KMS-11 (cell line): ENCODE measurements around the gene SPATS2.

Experiments used
- H2AFZ ChIP-seq: fragments of 200-600 bp; sonication (generic); 2 replicates; pipeline ENCODE4 v1.6.1; 2016; ENCODE audit warnings: antibody characterized with exemption, mixed run types, low read depth
- H3K27ac ChIP-seq: fragments of 200-600 bp; sonication (generic); 2 replicates; pipeline ENCODE4 v1.6.1; 2016; ENCODE audit warnings: mild to moderate bottlenecking, mixed run types
- H3K27me3 ChIP-seq: fragments of 200-600 bp; sonication (generic); 2 replicates; pipeline ENCODE4 v1.6.1; 2017; ENCODE audit warnings: mild to moderate bottlenecking, low read depth, mixed run types, moderate library complexity; ENCODE audit not compliant: insufficient read depth
- H3K36me3 ChIP-seq: fragments of 200-600 bp; sonication (generic); 2 replicates; pipeline ENCODE4 v1.6.1; 2017; ENCODE audit warnings: mild to moderate bottlenecking, mixed run types; ENCODE audit not compliant: insufficient read depth
- H3K4me1 ChIP-seq: fragments of 200-600 bp; sonication (generic); 2 replicates; pipeline ENCODE4 v1.6.1; 2016; ENCODE audit warnings: mild to moderate bottlenecking, low read depth, mixed run types; ENCODE audit not compliant: poor library complexity, severe bottlenecking
- H3K4me2 ChIP-seq: fragments of 200-600 bp; sonication (generic); 2 replicates; pipeline ENCODE4 v1.7.0; 2016; ENCODE audit warnings: mild to moderate bottlenecking, mixed run types
- H3K4me3 ChIP-seq: fragments of 200-600 bp; sonication (generic); IDR thresholded peaks from 2 replicates; pipeline ENCODE4 v1.6.1; 2017; ENCODE audit warnings: low read depth, low read length, mixed read lengths; ENCODE audit not compliant: insufficient read depth
- H3K79me2 ChIP-seq: fragments of 200-600 bp; sonication (generic); 2 replicates; pipeline ENCODE4 v1.6.1; 2016; ENCODE audit warnings: low read depth, mixed run types; ENCODE audit not compliant: insufficient read depth
- H3K9ac ChIP-seq: fragments of 200-600 bp; sonication (generic); 2 replicates; pipeline ENCODE4 v1.6.1; 2016; ENCODE audit warnings: mild to moderate bottlenecking, mixed run types
- H4K20me1 ChIP-seq: fragments of 200-600 bp; sonication (generic); 2 replicates; pipeline ENCODE4 v1.6.1; 2016; ENCODE audit warnings: mild to moderate bottlenecking, mixed run types; ENCODE audit not compliant: insufficient read depth
- TF ChIP-seq, protein P1 (sequence below): fragments of 200-600 bp; sonication (generic); conservative IDR thresholded peaks from 2 replicates; pipeline ENCODE4 v1.6.1; 2017; ENCODE audit warnings: low read depth, mild to moderate bottlenecking, antibody characterized with exemption, low read length, moderate library complexity, mixed read lengths

Gene SPATS2

DNA sequence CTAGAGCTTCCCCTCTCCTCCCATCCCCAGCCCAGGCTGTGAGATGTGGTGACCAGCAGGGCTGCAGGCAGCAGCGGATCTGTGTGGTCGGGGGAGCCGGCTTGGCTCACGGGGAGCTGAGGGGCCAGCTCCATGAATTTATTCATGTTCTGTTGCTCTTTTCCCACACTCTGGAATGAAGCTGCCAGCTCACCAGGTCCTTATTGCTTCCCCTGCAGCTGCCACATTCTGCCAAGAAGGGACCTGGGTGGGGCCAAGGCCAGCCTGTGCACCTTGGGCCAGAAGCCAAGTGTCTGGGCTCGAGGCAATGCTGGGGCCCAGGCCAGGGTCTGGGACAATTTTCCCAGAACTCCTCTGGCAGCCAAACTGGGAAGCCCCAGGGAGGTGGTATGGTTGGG is 27.8 kb upstream of the SPATS2 start:
- Histone ChIP-seq H3K36me3 (no peaks in the 10 kb centered on the region), H3K4me2 (no peak overlapping the region), H4K20me1 (no peaks in the 10 kb centered on the region), H3K9ac (no peak overlapping the region), H3K79me2 (no peaks in the 10 kb centered on the region), H3K4me3 (no peak overlapping the region), H3K4me1 (peaks cover 15% of the 10 kb centered on the region), H2AFZ (no peak overlapping the region), H3K27ac (no peak overlapping the region), H3K27me3 (peaks cover 28% of the 10 kb centered on the region)
- TF ChIP-seq, protein P1, sequence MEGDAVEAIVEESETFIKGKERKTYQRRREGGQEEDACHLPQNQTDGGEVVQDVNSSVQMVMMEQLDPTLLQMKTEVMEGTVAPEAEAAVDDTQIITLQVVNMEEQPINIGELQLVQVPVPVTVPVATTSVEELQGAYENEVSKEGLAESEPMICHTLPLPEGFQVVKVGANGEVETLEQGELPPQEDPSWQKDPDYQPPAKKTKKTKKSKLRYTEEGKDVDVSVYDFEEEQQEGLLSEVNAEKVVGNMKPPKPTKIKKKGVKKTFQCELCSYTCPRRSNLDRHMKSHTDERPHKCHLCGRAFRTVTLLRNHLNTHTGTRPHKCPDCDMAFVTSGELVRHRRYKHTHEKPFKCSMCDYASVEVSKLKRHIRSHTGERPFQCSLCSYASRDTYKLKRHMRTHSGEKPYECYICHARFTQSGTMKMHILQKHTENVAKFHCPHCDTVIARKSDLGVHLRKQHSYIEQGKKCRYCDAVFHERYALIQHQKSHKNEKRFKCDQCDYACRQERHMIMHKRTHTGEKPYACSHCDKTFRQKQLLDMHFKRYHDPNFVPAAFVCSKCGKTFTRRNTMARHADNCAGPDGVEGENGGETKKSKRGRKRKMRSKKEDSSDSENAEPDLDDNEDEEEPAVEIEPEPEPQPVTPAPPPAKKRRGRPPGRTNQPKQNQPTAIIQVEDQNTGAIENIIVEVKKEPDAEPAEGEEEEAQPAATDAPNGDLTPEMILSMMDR = no peak

DNA sequence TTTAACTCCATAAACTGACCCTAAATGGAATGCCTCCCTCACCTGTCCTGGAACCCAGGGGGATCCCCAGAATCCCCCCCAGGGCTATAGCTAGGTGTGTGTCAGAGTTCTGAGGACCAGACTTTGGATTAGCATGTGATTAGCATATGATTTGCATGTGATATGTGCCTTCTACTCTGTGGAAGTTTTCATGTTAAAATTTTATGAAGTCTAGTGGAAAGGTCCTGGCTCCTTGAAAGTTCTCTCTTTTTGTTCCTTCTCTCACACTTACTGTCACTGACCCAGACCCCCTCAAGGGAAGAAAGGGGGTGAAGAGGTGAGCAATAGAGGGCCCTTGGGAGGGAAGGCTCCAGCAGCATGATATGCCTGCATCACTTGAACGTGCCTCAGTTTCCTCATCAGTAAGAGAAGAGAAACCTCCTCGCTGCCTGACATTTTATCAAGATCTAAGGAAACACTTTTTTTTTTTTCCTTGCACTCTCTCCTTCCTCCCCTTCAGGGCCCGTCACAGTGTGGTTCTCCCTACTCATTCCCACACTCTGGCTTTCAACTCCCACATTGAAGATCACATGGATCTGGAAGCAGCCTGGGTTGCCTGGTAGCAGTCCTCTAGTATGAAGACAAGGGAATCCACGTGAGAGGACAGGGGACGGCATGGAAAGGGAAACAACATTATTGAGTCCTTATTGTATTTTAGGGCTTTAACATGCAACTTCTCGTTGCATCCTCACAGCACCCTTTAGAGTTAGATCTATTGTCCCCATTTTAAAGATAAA is 27.0 kb upstream of the SPATS2 start:
- TF ChIP-seq, protein P1 = no peak
- Histone ChIP-seq H4K20me1 (no peaks in the 10 kb centered on the region), H3K27me3 (peaks cover 35% of the 10 kb centered on the region)

DNA sequence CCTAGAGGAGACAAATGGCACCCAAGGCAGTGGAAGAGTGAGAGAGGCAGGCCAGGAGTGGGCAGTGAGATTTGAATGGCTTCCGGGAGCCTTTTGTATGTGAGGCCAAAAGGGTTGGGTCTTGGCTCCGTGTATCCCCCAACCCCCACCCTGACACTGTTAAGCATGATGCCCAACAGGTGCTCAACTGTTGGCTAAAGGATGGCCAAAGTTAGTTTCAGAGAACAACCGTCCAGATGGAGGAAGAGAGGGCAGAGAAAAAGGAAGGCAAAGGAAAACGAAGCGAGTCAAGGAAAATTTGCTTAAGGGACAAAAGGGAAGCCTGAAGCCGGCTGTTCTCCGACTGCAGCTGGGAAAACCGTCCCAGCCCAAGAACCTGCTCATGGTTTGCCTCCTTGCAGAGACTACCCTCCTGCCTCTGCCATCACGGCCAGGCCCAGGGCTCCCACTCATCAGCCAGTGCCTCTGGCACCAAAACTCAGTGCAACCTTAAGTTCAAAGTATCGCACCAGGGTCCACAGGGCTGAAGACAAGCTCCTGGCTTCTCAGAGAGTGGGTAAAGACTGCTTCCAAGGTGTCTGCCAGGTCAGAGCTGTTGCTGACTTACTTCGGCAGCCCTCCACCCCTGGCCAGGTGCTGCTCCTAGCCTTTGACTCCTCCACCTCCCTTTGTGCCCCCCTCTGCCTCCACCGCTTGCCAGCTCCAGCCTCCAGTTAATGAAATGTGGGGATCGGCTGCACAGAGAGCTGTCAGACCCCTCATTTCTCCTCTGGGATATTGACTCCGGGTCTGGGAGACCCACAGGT is 26.1 kb upstream of the SPATS2 start:
- Histone ChIP-seq H3K9ac (no peak overlapping the region), H3K4me2 (no peak overlapping the region; the same call in 1 of the 2 replicates), H3K27me3 (peaks cover 43% of the 10 kb centered on the region), H3K27ac (no peak overlapping the region), H2AFZ (no peak overlapping the region), H3K4me3 (no peak overlapping the region), H4K20me1 (no peaks in the 10 kb centered on the region), H3K4me1 (peaks cover 23% of the 10 kb centered on the region), H3K36me3 (no peaks in the 10 kb centered on the region), H3K79me2 (no peaks in the 10 kb centered on the region)
- TF ChIP-seq, protein P1 = no peak

More for the DNA sequence above, 27.0 kb upstream of the SPATS2 start:
- H3K27ac ChIP-seq = no peak overlapping the region
- H3K4me2 ChIP-seq = no peak overlapping the region
- no peak overlapping the region for H2AFZ ChIP-seq
- no peaks in the 10 kb centered on the region for H3K79me2 ChIP-seq
- no peaks in the 10 kb centered on the region for H3K36me3 ChIP-seq
- H3K9ac ChIP-seq = no peak overlapping the region
- H3K4me1 ChIP-seq = peaks cover 15% of the 10 kb centered on the region
- no peak overlapping the region for H3K4me3 ChIP-seq

DNA sequence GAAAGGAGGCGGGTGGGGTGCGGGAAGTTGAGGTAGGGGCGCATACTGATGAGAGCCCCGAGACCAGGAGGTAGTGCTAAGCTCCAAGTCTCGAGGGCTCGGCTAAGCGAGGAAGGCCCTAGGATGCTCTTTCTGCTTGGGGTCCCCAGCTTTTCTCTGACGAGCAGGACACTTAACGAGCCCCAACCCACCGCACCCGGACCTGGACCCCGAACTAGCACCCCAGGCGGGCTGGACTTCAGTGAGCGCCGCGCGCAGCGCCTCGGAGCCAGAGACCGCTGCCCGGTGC is 25.5 kb upstream of the SPATS2 start:
- H3K9ac ChIP-seq = no peak overlapping the region
- no peak overlapping the region for H3K4me3 ChIP-seq
- H3K4me2 ChIP-seq = peak overlapping the region; percentile 85; the same call in 1 of the 2 replicates
- H4K20me1 ChIP-seq = no peaks in the 10 kb centered on the region
- peaks cover 48% of the 10 kb centered on the region for H3K27me3 ChIP-seq
- no peaks in the 10 kb centered on the region for H3K79me2 ChIP-seq
- H3K27ac ChIP-seq = no peak overlapping the region
- no peaks in the 10 kb centered on the region for H3K36me3 ChIP-seq
- H2AFZ ChIP-seq = no peak overlapping the region
- TF ChIP-seq, protein P1 = no peak
- peaks cover 28% of the 10 kb centered on the region for H3K4me1 ChIP-seq
